GM23248 (cell line): Measurements from ENCODE around the gene TRAF4. TPM values are rescaled to one million over a fixed set of nuclear protein-coding genes. Genes with fewer than 3 reads are reported as not detected.
"Not testable (repeated sequence)": the region's sequence is repeated elsewhere in the genome, so short reads cannot be mapped to it uniquely, and the experiment has no call there.

Experiments
- DNase-seq: peaks from one replicate; pipeline ENCODE4 v3.0.0-alpha.2; 2015
- H2AFZ ChIP-seq: fragments of 200-600 bp; sonication (generic); 2 replicates; pipeline ENCODE4 v1.6.1; 2016; ENCODE audit warnings: antibody characterized with exemption
- H3F3A ChIP-seq: fragments of 200-600 bp; sonication (generic); 2 replicates; pipeline ENCODE4 v1.6.1; 2016; ENCODE audit warnings: mild to moderate bottlenecking, antibody characterized with exemption, mixed run types; ENCODE audit not compliant: insufficient read depth
- H3K27ac ChIP-seq: fragments of 200-600 bp; sonication (generic); 2 replicates; pipeline ENCODE4 v1.5.1; 2016; ENCODE audit warnings: mild to moderate bottlenecking
- H3K27me3 ChIP-seq: fragments of 200-600 bp; sonication (generic); replicated peaks from 2 replicates; pipeline ENCODE4 v1.6.1; 2016; ENCODE audit warnings: mild to moderate bottlenecking; ENCODE audit not compliant: insufficient read depth
- H3K36me3 ChIP-seq: fragments of 200-600 bp; sonication (generic); 2 replicates; pipeline ENCODE4 v1.6.1; 2016; ENCODE audit warnings: low read depth, mild to moderate bottlenecking
- H3K4me1 ChIP-seq: fragments of 200-600 bp; sonication (generic); 2 replicates; pipeline ENCODE4 v1.6.1; 2016; ENCODE audit warnings: mild to moderate bottlenecking; ENCODE audit not compliant: insufficient read depth
- H3K4me2 ChIP-seq: fragments of 200-600 bp; sonication (generic); one replicate; pipeline ENCODE4 v1.6.1; 2016; ENCODE audit warnings: mild to moderate bottlenecking; ENCODE audit not compliant: unreplicated experiment
- H3K4me3 ChIP-seq: fragments of 200-600 bp; sonication (generic); 2 replicates; pipeline ENCODE4 v1.5.1; 2016; ENCODE audit warnings: mild to moderate bottlenecking
- H3K79me2 ChIP-seq: fragments of 200-600 bp; sonication (generic); 2 replicates; pipeline ENCODE4 v1.6.1; 2016; ENCODE audit warnings: mild to moderate bottlenecking; ENCODE audit not compliant: insufficient read depth
- H3K9ac ChIP-seq: fragments of 200-600 bp; sonication (generic); 2 replicates; pipeline ENCODE4 v1.6.1; 2016; ENCODE audit warnings: mild to moderate bottlenecking
- H3K9me2 ChIP-seq: fragments of 200-600 bp; sonication (generic); 2 replicates; pipeline ENCODE4 v1.6.1; 2016; ENCODE audit warnings: mixed run types, mild to moderate bottlenecking, moderate library complexity; ENCODE audit not compliant: insufficient read depth
- H3K9me3 ChIP-seq: fragments of 200-600 bp; sonication (generic); one replicate; pipeline ENCODE4 v1.6.1; 2017; ENCODE audit warnings: low read depth
- H4K20me1 ChIP-seq: fragments of 200-600 bp; sonication (generic); 2 replicates; pipeline ENCODE4 v1.6.0; 2016; ENCODE audit not compliant: insufficient read depth
- EZH2 ChIP-seq: fragments of 200-600 bp; sonication (generic); IDR thresholded peaks from 2 replicates; pipeline ENCODE4 v1.6.1; 2018; ENCODE audit warnings: antibody characterized with exemption, mild to moderate bottlenecking; ENCODE audit not compliant: insufficient read depth, poor library complexity, severe bottlenecking
- EZH2phosphoT487 ChIP-seq: fragments of 200-600 bp; sonication (generic); IDR thresholded peaks from 2 replicates; pipeline ENCODE4 v1.6.1; 2018; ENCODE audit warnings: antibody characterized with exemption, moderate library complexity, mild to moderate bottlenecking, low read depth; ENCODE audit not compliant: insufficient read depth
- WGBS, 2 experiments: methylation state at CpG; one replicate each; pipeline ENCODE4 v1.1.6; 2015 to 2017; ENCODE audit warnings: low lambda C conversion rate in 2 of 2, low coverage in 1 of 2; ENCODE audit errors: missing lambda C conversion rate in 2 of 2; 5-methylcytosine and 5-hydroxymethylcytosine counted together
- in situ Hi-C: fragments of 300-500 bp; cut with MboI; formaldehyde crosslinking; loops from 2 replicates; pipeline ENCODE4 v1.15.0; 2020
- polyA plus RNA-seq: library from polyadenylated mRNA; unstranded; fragments of >200 nt; fragmentation: Nextera tagmentation; extraction: Ambion mirVana; gene quantifications from 2 replicates; pipeline ENCODE4 v1.2.1, GENCODE V29; 2016
- total RNA-seq: library from RNA; depleted of rRNA; stranded (reverse); fragments of >200 nt; shearing (Covaris generic); gene quantifications from 2 replicates; pipeline ENCODE4 v1.2.3, GENCODE V29; 2014

TRAF4 gene
- total and polyA plus RNA-seq, 2 experiments from 2014 or later: 23.5 to 30.3 TPM

DNA sequence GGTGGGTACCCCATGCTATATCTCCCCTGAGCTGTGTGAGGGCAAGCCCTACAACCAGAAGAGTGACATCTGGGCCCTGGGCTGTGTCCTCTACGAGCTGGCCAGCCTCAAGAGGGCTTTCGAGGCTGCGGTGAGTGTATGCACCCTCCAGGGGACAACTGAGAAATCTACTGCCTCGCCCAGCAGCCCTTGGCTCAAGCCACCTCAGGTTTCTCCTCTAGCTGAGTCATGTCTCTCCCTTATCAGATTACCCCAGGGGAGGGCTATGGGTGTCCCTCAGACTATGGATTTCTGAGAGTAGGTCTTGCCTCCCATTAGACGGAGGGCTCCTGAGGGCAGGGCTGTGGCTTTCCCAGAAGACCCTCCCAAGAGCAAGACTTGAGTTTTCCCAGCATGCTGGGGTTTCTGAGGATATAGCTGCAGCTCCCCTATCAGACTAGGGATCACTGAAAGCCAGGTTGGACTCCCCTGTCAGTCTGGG lies 8.5 kb upstream of the TRAF4 start:
- no peak for DNase-seq
- H2AFZ ChIP-seq: no peak overlapping the region
- WGBS, 2 experiments: 74% methylated on average over 5 of the region's 5 CpGs

GRCh38 chr17:28735913-28736769 lies 7.7 kb upstream of the TRAF4 start:
- in situ Hi-C loops: not testable (repeated sequence)
- WGBS, 2 experiments: 84 to 86% methylated on average over 6 to 7 of the region's 8 CpGs

More for the DNA sequence above, 8.5 kb upstream of the TRAF4 start:
- in situ Hi-C loops: no loop called here
- no peaks in the 10 kb centered on the region for H3K9me3 ChIP-seq
- no peak overlapping the region for H3K9ac ChIP-seq
- no peaks in the 10 kb centered on the region for H3K9me2 ChIP-seq
- no peaks in the 10 kb centered on the region for H4K20me1 ChIP-seq
- no peak overlapping the region for H3K27ac ChIP-seq
- H3K4me2 ChIP-seq: no peak overlapping the region
- H3K79me2 ChIP-seq: no peaks in the 10 kb centered on the region
- no peaks in the 10 kb centered on the region for H3K27me3 ChIP-seq
- H3K4me3 ChIP-seq: no peak overlapping the region
- no peaks in the 10 kb centered on the region for H3F3A ChIP-seq
- no peaks in the 10 kb centered on the region for H3K36me3 ChIP-seq
- TF ChIP-seq EZH2phosphoT487: no peak
- TF ChIP-seq EZH2: no peak
- no peaks in the 10 kb centered on the region for H3K4me1 ChIP-seq

DNA sequence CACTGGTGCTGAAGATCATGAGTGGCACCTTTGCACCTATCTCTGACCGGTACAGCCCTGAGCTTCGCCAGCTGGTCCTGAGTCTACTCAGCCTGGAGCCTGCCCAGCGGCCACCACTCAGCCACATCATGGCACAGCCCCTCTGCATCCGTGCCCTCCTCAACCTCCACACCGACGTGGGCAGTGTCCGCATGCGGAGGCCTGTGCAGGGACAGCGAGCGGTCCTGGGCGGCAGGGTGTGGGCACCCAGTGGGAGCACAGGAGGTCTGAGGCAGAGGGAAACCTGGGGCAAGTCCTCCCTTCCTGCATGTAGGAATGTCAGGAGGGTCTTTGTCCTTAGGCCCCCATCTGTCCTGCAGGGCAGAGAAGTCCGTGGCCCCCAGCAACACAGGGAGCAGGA lies 6.5 kb upstream of the TRAF4 start:
- H4K20me1 ChIP-seq: no peaks in the 10 kb centered on the region
- no peaks in the 10 kb centered on the region for H3K27me3 ChIP-seq
- TF ChIP-seq EZH2phosphoT487 (no peak), EZH2 (no peak)
- no peak overlapping the region for H3K9ac ChIP-seq
- WGBS, 2 experiments: 90 to 97% methylated on average over 12 of the region's 12 CpGs
- H3F3A ChIP-seq: peaks cover 4% of the 10 kb centered on the region; the same call in 1 of the 2 replicates
- no peaks in the 10 kb centered on the region for H3K79me2 ChIP-seq
- H3K4me3 ChIP-seq: no peak overlapping the region
- H3K4me1 ChIP-seq: peaks cover under 1% of the 10 kb centered on the region; the same call in 1 of the 2 replicates
- H3K4me2 ChIP-seq: no peak overlapping the region
- H2AFZ ChIP-seq: no peak overlapping the region
- no peak for DNase-seq
- in situ Hi-C loops: no loop called here
- no peak overlapping the region for H3K27ac ChIP-seq
- H3K36me3 ChIP-seq: no peaks in the 10 kb centered on the region
- H3K9me3 ChIP-seq: no peaks in the 10 kb centered on the region
- H3K9me2 ChIP-seq: no peaks in the 10 kb centered on the region

More at GRCh38 chr17:28735913-28736769, 7.7 kb upstream of the TRAF4 start:
- H3K9ac ChIP-seq, H4K20me1 ChIP-seq, H3K4me3 ChIP-seq, H3K9me2 ChIP-seq, H3K79me2 ChIP-seq, H3F3A ChIP-seq, H3K27me3 ChIP-seq, H3K4me2 ChIP-seq, DNase-seq, H3K36me3 ChIP-seq, H3K27ac ChIP-seq, H2AFZ ChIP-seq, H3K4me1 ChIP-seq, H3K9me3 ChIP-seq: not testable (repeated sequence)

GRCh38 chr17:28737770-28738679 lies 5.8 kb upstream of the TRAF4 start:
- Histone ChIP-seq H3K4me3 (no peak overlapping the region), H3K79me2 (no peaks in the 10 kb centered on the region), H3K4me1 (peaks cover 7% of the 10 kb centered on the region), H3K27ac (no peak overlapping the region), H3F3A (peaks cover 11% of the 10 kb centered on the region; the same call in 1 of the 2 replicates), H4K20me1 (no peaks in the 10 kb centered on the region), H3K9ac (no peak overlapping the region), H2AFZ (no peak overlapping the region), H3K36me3 (no peaks in the 10 kb centered on the region), H3K9me3 (no peaks in the 10 kb centered on the region), H3K9me2 (no peaks in the 10 kb centered on the region), H3K4me2 (no peak overlapping the region), H3K27me3 (no peaks in the 10 kb centered on the region)
- 84 to 88% methylated on average over 18 to 22 of the region's 22 CpGs for WGBS, 2 experiments
- DNase-seq: no peak
- TF ChIP-seq EZH2 (no peak), EZH2phosphoT487 (no peak)
- in situ Hi-C loops: no loop called here
